ENCODE data around the gene RNFT2.

DNA sequence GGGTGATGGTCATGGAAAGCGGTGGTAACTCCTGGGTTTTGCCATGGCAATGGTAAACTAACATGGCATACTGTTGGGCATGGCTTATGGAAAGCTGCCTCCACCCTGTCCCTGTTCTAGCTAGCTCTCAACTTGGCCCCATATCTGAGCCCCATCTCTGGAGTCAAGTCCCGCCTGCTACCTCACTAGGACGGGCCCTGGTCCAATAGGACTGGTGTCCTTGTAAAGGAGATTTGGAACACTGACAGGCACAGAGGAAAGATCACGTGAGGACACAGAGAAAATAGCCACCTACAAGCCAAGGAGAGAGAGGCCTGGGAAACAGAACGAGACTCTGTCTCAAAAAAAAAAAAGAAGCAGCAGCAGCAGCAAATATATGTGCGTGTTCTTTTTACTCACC is 59.8 kb downstream of the RNFT2 start:
- TF ChIP-seq, protein P1, sequence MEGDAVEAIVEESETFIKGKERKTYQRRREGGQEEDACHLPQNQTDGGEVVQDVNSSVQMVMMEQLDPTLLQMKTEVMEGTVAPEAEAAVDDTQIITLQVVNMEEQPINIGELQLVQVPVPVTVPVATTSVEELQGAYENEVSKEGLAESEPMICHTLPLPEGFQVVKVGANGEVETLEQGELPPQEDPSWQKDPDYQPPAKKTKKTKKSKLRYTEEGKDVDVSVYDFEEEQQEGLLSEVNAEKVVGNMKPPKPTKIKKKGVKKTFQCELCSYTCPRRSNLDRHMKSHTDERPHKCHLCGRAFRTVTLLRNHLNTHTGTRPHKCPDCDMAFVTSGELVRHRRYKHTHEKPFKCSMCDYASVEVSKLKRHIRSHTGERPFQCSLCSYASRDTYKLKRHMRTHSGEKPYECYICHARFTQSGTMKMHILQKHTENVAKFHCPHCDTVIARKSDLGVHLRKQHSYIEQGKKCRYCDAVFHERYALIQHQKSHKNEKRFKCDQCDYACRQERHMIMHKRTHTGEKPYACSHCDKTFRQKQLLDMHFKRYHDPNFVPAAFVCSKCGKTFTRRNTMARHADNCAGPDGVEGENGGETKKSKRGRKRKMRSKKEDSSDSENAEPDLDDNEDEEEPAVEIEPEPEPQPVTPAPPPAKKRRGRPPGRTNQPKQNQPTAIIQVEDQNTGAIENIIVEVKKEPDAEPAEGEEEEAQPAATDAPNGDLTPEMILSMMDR (IDR thresholded peaks at IDR 0.05 in 4 of 5, conservative IDR thresholded peaks at IDR 0.05 in 1 of 5), result no peak
- no peak for TF ChIP-seq POLR2A (IDR thresholded peaks at IDR 0.05)
